Ureter (tissue), 1 donor: ENCODE results near the gene JARID2. TPM values are rescaled to one million over a fixed set of nuclear protein-coding genes. Genes with fewer than 3 reads are reported as not detected.

Experiments
- DNase-seq: peaks from one replicate; pipeline ENCODE4 v3.0.0-alpha.2; 2020; ENCODE audit warnings: low spot score
- total RNA-seq: library from RNA; stranded (reverse); gene quantifications from one replicate; pipeline ENCODE4 v1.2.4, GENCODE V29; 2023
- donor health status: DM: yes; HTN: yes; CAD: no.

Gene JARID2
- total RNA-seq, 1 donor from 2014 or later, result 17.5 TPM

DNA sequence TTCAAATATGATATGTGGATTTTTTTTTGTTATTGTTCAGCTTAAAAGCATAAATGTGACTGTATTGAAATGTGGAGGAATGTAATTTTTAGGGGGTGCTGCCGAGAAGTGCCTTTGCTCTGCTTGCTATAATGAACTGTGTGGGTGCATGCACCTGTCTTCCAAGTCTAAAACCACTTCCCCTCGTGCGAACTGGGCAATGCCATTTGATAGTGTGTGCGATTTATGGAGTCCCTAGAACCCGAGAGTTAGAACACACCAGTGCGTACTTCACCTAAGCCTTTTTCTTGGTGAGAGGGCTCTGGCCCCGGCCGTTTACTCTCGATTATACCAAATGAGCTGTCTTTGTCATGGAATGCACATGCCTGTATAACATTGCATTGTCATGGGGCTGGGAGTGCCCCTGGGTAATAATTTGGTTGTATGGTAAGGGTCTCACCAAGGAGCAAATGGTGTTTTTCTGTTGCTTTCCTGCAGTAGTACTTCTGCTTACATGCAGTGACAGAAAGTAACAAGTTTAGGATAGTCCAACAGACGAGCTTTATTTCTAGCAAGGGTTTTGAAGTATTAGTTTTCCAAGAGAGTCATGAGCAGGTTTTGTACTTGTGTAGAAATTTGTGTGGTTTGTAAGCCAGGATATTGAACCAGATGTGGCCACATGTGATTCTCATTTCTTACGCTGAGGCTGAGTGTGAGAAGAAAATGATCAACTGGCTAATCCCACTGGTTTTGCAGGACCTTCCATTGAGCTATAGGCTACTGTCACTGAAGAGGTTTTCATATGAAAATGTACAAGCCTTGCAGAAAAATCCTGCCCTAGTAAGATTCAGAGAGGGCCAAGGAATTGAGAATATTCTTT lies 244.6 kb downstream of the JARID2 start:
- DNase-seq, result no peak

DNA sequence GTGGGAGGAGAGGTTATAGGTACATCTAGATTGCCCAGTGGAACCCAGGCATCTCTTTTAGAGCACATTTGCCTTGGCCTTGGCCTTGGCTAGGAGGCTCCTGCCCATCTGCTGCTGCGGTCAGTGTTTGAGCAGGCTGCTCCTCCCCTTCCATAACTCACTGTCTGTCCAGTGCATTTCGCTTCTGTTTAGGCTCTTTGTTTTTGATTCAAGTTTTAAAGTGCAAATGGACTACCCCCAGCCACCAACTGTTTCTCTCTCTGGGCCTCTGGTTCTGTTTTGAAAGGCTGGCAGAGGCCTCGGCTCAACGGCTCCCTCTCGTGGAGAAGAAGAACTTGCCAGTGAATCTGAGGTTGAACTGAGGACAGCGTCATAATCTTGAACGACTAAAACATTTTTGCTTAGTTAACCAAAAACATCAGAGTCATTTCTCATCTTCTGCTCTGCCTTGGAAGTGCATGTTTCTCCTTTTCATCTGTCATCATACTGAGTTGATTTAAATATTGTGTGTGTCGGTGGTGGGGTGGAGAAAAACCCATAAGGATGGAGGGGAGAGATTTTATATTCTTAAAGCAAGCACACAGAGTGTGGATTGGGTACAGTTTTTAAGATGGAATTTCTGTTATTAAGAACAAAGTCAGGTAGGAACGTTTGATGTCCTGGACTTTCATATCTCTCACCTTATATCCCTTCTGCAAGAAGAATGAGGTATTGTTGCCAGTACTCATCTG lies 245.6 kb downstream of the JARID2 start:
- DNase-seq, result peak; percentile 80

DNA sequence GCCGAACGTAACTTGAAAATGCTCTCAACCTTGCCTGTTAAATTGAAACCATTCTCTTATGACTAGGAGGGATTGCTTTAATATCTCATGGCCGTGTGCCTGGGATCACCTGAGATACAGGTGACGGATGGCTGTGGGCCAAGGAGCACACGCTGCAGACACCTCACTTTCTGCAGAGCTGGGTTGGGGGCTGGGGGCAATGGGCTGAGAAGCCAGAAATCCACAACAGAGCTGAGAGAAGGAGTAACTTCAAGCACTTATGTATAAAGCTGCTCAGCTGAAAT lies 246.1 kb downstream of the JARID2 start:
- DNase-seq, result no peak

DNA sequence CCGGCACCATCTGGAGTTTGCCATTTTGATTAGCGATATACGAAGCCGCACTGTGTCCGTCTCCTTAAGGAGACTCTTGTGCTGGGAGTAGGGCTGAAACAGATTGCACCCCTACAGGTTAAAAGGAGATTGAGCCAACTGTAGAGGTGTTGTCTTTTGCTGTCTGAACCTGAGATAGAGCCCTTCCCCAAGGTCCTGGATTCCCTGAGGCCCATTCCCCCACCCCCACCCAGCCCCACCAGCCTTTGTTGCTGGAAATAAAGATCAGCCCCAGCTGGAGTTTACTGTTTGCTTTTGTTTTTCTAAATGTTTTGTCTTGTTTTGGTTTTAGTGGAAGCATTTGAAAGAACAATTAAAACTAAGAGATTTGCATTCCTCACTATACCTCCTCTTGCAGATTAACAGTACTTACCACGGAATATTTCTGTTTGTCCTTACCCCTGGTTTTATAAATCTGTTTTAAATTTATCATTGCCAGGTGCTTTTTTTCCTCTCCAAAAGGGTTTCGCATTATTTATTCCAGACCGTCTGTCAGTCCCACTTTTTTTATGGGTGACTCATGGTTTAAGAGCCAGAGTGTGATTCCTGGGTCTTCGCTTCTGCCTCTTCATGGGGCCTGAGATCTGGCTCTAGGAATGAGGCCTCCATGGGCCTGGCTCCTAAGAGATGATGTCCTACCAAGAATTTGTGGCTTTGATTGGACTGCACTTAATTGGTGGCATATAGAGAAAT lies 247.7 kb downstream of the JARID2 start:
- no peak for DNase-seq

DNA sequence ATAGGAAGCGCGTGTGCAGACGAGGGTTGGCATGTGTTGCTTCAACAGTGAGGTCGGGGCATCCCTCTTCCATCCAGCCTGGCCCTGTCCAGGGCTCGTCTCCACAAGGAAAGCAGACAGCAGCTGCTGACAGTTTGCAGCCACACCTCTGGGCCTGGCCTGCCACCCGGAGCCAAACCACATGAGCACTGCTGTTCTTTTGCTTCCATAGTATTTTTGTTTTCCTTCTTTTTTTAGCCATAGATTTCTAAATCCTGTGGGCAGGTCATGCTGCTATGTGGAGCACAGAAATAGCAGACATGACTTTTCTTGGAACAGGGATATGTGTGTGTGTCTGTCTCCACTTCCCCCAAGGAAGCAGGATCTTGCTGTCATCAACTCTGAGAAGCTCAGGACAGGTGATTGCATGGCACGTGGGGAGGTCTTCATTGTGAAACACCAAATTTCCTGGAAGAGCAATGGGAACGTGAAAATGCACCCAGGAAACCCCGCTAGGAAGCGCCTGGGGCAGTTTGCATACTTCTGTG lies 249.6 kb downstream of the JARID2 start:
- DNase-seq, result no peak

DNA sequence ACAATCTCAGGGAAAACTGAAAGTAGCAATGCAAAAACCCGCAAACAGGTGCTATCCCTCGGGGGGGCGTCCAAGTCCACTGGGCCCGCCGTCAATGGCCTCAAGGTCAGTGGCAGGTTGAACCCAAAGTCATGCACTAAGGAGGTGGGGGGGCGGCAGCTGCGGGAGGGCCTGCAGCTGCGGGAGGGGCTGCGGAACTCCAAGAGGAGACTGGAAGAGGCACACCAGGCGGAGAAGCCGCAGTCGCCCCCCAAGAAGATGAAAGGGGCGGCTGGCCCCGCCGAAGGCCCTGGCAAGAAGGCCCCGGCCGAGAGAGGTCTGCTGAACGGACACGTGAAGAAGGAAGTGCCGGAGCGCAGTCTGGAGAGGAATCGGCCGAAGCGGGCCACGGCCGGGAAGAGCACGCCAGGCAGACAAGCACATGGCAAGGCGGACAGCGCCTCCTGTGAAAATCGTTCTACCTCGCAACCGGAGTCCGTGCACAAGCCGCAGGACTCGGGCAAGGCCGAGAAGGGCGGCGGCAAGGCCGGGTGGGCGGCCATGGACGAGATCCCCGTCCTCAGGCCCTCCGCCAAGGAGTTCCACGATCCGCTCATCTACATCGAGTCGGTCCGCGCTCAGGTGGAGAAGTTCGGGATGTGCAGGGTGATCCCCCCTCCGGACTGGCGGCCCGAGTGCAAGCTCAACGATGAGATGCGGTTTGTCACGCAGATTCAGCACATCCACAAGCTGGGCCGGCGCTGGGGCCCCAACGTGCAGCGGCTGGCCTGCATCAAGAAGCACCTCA lies 250.7 kb downstream of the JARID2 start:
- DNase-seq, result no peak

DNA sequence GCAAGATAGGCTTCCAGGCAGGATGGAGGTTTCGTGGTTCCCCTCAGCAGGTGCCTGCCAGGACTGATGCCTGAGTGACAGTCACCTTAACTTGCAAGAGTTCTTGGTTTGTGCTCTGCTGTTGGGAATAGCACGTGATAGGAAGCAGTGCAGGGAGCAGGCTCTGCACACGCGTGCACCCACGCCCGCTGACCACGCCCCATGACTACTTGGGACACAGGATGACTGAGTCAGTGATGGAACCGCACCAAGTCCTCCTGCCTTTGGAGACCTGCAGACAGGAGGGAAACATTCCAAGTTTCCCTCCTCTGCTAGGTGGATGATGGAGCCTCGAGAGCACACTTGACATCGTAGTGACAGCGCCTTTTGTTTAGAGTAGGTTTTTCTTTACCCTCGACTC lies 252.8 kb downstream of the JARID2 start:
- DNase-seq, result no peak

DNA sequence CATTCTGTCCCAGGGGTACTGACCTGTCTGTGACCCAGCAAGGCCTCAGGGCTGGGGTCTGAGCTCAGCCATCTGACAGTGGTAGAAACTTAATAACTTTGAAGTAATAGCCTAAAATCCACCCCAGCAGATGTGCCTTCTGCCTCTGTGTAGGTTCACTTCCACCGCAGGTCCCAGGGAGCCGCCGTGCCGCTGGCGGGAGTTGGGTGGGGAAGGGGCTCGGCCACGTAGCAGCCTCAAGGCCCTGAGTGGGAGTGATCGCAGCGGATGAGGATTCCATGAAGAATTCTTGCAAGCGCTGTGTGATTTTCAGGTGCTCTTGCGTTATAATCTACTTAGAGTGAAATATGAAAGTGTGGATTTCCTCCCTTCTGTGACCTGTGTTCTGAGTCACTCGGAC lies 253.3 kb downstream of the JARID2 start:
- no peak for DNase-seq

DNA sequence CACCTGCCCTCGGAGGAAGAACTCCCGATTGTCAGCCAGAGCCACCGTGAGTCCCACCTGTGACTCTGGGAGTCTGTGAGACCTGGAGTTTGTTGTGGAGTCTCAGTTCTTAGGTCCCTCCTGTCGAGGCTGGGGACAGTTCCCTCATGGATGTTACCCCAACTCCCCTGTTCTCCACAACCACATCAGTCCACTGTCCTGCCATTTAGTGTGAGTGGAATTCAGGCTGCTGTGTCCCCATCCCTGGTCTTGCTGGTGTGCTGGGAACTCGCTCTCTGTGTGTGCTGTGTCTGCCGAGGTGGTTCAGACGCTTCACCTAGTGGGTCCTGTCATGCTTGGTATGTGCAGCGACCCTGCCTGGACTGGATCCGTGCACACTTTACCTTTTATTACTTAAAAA lies 253.7 kb downstream of the JARID2 start:
- DNase-seq, result no peak

DNA sequence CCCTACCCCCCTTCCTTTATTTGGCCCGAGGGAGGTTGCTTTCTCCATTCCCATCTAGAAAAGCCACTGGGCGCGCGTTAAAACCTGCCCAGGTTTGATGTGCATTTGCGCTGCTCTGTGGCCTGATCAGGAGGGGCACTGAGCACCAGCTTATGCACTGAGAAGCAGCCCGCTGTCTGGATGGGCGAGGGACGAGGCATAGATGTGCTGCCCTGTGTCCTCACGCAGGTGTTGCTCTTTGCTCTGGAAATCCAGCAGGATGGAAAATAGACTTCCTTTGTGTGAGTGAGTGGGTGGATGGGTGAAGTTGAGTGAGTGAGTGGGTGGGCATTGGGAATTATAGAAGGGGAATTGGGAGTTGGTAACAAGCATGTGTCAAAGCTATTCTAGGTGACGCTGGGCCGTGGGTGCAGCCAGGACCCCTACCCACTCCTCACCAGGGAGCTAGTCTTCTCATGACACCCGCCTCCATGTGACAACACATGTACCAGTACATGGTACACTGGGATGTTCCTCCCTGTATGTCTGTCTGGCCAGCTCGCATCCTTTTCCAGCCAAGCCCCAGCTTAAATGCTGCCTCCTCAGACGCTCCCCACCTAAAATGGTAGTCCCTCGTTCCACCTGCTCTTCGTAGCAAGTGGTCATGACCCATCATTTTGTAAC lies 254.3 kb downstream of the JARID2 start:
- DNase-seq, result no peak

DNA sequence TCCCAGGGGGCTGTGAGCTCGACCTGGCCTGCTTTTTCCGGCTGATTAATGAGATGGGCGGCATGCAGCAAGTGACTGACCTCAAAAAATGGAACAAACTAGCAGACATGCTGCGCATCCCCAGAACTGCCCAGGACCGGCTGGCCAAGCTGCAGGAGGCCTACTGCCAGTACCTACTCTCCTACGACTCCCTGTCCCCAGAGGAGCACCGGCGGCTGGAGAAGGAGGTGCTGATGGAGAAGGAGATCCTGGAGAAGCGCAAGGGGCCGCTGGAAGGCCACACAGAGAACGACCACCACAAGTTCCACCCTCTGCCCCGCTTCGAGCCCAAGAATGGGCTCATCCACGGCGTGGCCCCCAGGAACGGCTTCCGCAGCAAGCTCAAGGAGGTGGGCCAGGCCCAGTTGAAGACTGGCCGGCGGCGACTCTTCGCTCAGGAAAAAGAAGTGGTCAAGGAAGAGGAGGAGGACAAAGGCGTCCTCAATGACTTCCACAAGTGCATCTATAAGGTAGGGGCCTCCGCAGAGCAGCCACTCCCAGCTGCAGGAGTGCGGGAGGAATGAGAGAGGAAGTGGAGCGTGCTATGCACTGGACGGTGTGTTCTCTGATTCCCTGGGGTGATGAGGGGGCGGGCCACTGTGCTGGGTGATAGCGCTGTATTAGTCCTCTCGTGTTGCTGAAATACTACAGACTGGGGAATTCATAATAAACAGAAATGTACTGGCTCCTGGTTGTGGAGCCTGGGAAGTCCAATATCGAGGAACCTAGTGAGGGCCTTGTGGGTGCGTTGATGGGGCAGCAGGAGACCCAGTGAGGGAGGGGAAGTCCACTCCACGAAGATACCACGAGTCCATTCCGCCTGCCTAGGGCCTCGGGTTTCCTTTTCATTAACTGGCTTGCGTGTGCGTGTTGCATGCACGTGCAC lies 255.3 kb downstream of the JARID2 start:
- no peak for DNase-seq

DNA sequence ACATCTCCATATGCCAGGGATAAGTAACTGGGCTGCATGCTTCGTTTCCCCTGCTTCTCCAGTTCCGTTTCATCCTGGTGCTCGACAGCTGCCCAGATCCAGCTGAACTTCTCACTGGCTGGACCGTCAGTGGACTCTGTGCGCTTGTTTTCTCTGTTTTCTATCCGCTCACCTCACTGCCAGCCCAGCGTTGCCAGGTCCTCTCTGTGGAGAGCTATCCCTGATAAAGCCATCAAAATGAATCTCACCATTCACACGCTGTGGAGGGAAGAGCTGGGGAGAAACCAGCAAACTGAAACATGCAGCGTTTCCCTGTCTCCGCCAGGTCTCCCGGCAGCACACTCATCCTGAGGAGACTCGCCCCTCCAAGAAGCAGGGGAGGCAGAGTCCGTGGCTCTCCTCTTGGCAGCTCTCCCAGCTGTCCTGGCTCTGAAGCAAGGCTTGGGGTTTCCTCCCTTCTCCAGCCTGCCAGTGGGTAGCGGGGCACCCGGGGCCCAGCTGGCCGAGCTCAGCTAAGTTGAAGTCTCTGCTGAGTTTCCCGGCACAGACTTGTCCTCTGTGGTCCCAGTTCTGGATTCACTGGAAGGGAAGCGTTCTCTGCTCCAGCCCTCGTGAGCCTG lies 256.1 kb downstream of the JARID2 start:
- no peak for DNase-seq

DNA sequence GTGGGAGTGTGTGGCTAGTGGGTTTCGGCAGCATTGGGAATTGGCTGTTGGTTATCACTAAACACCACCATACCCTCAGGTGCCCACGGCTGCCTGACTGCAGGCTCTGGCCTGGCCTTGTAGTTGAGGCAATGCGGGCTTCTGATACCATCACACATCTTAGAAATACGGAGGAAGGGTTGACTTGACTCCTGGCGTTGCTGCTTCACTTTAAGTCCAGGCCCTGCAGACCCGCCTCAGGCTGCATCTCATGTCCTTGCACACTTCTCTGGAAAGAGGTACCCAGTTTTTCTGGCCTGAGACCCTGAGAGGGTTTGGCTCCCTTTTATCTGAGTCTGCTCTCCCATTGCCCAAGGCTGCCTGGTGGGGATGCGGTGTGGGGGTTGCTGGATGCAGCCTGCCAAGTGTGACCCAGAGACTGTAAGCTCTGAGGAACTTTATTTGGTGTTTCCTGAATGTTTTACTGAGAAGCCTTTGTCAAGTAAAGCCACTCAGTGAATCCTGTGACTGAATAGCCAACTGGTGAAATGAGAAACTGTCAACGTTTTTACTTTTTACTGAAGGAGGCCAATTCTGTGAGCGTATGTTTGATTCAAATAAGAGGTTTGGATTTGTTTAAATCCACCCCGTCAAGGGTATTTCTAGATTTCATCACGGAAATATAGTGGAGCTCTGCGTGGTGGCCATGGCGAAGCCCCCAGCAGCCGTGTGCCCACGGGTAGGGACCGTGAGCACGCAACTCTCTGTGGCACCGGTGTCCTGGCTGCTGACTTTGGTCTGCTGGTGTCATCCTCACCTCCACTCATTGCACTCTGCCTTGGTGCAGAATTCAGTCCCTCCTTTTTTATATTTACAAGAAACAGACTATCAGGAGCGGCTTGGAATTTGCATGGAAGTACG lies 256.8 kb downstream of the JARID2 start:
- no peak for DNase-seq

DNA sequence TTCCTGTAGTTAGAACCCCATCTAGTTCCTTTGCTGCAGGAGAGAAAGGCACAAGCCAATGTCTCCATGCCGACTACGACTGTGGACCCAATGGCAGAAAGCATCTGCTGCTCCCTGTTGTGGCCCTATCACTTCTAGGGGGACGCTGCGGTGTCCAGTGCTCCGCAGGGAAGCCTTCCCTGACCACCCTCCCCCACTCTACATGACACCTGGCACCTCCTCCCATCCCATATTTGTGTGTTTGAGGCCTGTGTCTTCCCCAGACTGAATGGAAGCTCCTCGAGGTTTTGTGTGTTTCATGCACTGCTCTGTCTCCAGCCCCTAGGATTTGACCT lies 257.4 kb downstream of the JARID2 start:
- no peak for DNase-seq

DNA sequence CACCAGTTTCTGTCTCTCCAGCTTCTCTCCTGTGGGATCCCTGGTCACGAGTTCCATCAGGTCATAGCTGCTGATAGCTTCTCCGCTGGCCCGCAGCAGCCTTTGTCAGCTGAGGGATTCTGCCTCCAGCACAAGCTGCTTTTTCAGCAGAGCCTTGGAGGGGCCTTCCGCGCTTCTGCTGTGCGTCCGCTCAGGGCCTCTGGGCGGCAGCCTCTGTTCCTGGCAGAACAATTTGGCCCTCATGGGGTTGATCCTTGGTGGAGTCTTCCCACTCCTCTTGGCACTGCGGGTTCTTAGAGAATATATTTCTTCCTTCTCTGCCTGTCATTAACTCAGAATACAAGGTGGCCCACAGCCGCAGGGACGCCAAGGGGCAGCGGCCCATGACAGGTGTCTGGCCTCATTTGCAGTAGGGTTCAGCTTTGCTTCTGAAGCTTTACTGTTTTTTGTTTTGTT lies 258.2 kb downstream of the JARID2 start:
- DNase-seq, result no peak

DNA sequence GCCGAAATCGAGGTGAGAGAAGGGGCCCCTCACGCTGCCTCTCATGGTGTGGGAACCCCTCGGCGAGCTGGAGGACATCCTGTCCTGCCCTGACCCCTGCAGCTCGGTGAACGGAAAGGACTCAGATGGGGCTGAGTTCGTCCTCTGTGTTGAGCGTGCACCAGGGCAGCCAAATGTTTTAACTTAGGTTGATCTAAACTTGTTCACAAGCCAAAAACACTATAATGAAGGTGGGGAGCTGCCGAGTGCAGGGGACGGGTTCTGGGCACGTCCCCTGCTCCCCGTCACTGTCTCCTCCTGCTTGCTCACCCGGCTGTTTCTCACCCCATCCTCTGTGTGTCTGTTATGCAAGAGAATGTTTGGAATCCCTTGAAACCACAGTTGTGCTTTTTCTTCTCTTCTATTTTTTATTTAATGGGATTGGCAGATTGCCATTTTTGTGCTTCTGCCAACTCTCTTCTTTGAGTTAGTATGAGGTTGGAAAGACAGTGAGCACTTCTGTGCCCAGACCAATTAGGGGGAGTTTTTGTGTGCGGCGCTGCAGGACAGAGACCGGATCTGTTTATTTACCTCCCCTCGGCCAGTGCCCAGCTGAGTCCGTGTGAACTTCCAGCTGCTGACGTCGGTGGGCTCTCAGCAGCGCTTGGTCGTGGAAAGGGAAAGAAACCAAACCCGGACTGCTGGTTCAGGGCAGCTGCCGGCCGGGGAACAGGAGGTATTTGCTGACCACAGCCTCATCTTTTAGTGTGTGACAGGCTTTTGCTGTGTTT lies 258.9 kb downstream of the JARID2 start:
- peak; percentile 76 for DNase-seq

DNA sequence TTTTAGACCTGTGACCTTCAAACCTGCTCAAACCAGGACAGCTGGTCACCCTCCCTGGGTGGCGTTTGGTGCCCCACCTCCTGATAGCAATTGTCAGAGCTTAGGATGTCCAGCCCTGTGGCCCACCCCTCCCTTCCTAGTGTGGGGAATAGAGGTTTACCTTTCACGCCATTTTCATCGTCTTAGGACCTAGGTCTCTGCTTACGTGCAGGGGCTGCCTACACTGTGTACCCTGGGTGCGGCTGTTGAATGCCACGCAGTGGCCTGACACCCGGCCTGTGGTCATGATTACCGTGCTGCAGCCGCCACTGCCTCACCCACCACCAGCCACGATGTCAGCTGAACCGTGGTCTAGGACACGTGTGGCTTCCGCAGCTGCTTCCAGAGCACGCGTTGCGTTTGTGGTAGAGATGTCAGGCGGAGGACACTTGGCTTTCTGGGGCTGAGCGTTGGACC lies 259.6 kb downstream of the JARID2 start:
- no peak for DNase-seq

DNA sequence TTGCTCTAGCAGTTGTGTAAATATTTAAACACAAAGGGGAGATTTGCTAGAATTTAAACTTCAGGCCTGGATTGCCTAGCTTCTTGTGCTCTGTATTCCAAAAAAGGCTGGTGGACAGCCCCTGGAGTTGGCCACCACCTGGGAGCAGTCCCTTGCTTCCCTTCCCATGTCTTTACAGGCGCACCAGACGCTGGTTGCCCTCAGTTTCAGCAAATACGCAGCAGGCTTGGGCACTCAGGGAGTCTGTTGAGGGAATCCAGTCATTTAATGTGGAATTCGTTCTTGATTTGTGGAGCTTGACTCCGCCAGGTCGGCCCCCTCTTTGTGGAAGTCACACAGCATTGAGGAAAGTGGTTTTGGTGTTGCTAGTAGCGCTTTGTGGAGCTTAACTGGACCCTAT lies 260.2 kb downstream of the JARID2 start:
- DNase-seq, result no peak
